ENCODE measurements around the gene ACSS2.

DNA sequence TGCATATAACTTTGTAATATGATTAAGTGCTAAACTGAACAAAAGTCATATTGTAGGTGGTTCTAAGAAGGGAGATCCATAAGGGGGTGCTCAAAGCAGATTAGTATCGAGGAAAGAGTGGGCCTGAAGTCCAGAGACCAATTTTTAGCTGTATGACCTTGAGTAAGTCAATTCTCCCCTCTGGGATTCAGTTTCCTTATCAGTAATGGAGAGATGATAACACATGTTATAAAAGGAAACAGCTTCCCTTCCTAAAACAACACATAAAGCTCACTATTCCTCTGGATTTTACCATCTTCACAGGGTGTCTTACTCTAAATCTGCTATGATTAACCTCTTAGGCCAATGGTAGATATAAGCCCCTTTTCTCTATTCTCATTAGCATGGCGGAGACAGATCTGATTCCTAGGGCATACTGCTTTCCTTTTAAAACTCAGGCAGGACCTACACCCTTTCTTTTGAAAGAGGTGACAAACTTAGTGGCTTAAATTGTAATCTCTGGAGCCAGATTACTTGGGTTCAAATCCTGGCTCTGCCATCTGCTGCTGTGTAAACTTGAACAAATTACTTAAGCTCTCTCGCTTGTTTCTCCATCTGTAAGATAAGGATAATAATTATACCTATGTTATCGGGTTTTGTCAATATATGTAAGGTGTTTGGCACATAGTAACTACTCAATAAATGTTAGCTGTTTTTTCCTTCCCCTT, 39.5 kb downstream of the ACSS2 start:
- TF ChIP-seq, protein P1, sequence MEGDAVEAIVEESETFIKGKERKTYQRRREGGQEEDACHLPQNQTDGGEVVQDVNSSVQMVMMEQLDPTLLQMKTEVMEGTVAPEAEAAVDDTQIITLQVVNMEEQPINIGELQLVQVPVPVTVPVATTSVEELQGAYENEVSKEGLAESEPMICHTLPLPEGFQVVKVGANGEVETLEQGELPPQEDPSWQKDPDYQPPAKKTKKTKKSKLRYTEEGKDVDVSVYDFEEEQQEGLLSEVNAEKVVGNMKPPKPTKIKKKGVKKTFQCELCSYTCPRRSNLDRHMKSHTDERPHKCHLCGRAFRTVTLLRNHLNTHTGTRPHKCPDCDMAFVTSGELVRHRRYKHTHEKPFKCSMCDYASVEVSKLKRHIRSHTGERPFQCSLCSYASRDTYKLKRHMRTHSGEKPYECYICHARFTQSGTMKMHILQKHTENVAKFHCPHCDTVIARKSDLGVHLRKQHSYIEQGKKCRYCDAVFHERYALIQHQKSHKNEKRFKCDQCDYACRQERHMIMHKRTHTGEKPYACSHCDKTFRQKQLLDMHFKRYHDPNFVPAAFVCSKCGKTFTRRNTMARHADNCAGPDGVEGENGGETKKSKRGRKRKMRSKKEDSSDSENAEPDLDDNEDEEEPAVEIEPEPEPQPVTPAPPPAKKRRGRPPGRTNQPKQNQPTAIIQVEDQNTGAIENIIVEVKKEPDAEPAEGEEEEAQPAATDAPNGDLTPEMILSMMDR (IDR thresholded peaks at IDR 0.05), result no peak
- TF ChIP-seq POLR2A (IDR thresholded peaks at IDR 0.05), result no peak

All from lower leg skin (tissue), 3 donors.